Stimulated activated naive CD8-positive, alpha-beta T cell treated with anti-CD3 and anti-CD28 coated beads, Interleukin-15, Interleukin-2, amounts not matched to agents 100 U/mL and 50 U/mL, for 24 hours (primary cell): ENCODE results near the gene FPR1.

Experiments
- ATAC-seq: fragments of 150-1000 bp; cut with Tn5 transposase; one replicate; pipeline ENCODE4 v1.10.0; 2021
- DNase-seq: peaks from one replicate; pipeline ENCODE4 v3.0.0; 2021

Gene FPR1, protein sequence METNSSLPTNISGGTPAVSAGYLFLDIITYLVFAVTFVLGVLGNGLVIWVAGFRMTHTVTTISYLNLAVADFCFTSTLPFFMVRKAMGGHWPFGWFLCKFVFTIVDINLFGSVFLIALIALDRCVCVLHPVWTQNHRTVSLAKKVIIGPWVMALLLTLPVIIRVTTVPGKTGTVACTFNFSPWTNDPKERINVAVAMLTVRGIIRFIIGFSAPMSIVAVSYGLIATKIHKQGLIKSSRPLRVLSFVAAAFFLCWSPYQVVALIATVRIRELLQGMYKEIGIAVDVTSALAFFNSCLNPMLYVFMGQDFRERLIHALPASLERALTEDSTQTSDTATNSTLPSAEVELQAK

DNA sequence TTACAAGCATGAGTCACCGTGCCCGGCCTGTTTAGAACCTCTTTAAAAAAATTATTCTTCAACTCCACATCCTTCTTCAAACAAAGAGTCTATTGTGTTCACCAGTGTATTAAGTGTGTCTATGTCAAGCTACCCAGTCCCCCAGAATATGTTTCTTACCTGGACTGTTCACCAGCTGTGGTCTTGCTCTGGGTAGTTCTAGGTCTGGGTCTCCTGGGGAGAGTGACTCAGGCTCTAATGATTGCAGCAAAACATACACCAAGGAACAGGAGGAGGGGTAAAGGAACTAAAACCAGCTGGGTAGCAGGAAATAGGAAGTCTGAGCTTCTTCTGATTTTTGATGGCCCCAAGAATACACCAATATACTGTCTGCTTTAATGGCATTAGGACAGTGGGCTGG lies at the start of gene FPR1:
Gene FPR1 (minus strand): TSS at position 224 of the 400 bp plus-strand sequence. CDS start 4,884 bp downstream, outside the sequence.
- ATAC-seq (no peak), DNase-seq (no peak)

DNA sequence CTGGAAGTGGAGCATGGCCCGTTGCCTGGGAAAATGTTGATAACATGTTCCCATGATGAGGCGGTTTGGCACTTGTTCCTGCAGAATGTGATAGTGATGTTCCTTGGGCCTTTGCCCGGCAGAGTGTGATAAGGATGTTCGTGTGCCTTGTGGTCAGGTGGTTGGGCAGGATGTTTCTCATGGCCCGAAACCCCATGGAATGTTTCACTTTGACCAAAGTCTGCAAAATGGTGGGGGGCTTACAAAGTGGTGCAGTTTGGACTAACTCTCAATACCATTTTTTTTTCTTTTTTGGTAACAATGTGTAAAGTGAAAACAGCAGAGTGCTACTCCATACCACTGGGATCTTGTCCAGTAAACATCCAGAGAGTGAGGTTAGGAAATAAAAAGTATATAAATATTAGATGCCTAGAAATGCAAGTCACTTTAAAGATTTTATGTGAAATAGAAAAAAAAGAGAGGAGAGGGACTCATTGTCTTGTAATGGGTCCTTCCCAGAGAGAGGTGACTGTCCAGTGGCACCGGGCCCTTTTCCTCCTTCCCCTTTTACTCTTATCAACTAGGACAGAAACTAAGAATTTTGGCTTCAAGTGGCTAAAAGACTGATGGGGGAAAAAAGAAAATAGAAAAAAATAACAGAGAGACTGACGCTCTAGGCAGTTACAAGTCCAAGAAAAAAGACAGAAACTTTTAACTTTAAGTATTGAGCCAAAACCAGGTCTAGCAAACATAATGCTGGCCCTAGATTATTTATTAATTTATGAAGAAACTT lies 49.0 kb upstream of the FPR1 start:
- no peak for DNase-seq
- ATAC-seq = no peak

DNA sequence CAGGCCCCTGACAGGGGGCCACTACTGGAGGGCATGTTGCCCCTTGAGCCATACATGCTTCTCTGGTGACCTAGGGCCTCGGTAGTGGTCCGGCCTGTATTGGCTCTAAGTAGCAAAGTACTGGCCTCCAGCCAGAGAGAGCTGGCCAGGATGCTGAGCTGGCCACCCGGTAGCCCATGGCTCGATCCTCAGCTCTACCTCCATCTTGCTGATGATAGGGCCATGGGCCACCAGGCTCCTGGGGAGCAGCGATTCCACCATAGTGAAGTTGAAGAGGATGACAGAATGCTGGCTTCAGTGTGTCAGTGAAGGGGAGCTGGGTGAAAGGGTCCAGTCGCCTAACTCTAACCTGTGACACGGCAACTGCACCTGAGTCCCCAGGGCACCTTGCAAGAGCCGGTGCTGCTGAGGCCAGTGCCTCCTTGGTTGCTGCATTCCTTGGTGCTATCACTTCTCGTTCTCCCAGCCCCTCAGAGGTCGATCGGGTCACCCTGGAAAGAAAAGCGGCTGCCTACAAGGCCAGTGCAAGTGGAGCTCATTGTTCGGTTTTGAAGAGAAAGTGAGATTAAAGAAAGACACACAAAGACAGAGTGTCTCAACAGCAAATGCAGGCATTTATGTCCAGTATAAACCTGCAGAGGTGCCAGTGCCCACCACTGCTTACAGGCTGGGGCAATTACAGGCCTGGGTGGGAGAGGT lies 48.2 kb upstream of the FPR1 start:
- DNase-seq = no peak
- ATAC-seq = no peak

DNA sequence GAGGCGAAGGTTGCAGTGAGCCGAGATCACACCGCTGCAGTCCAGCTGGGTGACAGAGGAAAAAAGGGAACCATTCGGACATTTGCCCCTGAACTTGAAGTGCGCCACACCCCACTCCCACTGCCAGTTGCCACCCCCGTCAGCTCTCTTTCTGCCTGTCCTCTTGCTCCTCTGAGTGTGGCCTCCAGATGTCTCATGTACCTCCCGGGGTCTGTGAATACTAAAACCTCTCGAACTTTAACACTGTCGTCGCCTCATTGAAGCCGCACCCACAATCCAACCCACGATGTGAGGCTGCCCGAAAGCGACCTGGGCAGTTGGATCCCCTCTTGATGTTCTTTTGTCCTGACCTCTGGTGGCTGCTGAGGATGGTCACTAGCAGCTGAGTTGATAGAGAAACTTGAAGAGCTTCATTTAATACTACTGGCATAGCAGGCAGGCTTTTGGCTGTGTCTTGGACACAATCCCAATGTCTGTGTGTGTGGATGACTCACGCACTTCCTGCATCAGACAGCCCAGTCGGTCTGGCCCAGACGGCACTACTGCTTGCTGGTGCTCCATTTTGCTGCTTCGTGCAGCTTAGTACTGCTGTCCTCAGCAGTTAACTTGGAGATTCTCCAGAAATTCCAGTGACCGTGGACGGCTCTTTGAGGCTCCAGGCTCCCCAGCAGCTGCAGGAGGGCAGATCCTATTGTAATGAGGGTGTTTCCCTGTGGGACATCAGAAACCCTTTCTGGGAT lies 47.5 kb upstream of the FPR1 start:
- DNase-seq (no peak), ATAC-seq (no peak)

DNA sequence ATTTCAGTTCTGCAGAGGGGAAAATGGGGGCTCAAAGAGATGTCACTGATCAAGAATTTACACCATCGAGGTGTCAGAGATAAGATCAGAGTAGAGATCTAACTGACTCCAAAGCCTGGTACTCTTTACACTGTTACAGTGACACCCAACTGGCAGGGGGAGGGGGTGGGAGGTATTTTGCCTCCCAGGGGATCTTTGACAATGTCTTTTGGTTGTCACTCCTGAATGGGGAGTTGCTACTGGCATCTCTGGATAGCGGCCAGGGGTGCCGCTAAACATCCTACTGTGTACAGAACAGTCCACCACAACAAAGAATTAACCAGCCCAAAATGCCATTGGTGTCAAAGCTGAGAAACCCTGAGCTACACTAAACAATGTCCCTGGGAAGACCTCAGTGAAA lies 46.4 kb upstream of the FPR1 start:
- no peak for DNase-seq

DNA sequence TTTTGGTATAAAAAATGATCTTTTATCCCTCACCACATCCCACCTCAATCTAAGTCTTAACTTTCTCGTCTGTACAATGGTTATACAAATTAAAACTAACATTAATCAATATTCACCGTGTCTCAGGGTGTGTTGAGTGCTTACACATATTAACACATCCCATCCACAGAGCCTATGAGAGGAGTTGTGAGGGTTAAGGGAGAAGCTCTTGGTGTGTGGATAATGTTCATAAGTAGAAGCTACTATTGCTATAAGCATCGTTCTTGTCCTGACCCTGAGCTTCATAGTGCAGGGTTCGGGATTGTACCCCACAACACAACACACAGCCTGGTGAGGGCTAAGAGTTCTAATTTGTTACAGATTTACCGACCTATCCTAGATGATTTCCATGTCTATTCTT lies 45.8 kb upstream of the FPR1 start:
- ATAC-seq = no peak

More for the DNA sequence above, 46.4 kb upstream of the FPR1 start:
- ATAC-seq = no peak

DNA sequence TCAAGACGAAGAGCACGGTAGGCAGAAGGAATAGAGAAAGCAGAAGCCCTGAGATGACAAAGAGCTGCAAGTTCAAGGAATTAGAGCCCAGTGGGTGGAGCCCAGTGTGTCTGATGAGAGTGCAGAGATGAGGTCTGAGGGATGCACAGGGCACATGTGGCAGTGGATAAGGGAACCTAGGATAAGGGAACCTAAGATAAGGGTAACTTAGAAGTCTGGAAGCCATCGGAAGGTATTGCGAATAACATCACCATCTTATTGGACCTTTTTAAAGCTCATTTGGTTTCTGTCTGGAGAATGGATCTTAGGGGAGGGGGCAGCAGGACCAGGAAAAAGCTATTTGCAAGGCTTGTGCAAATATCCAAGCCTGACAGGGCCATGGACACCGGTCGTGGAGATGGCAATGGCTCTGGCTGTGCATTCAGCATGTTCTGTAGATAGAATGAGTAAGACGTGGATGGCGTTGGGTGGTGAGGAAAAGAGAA lies 44.6 kb upstream of the FPR1 start:
- ATAC-seq (no peak), DNase-seq (no peak)

More for the DNA sequence above, 45.8 kb upstream of the FPR1 start:
- DNase-seq = no peak

DNA sequence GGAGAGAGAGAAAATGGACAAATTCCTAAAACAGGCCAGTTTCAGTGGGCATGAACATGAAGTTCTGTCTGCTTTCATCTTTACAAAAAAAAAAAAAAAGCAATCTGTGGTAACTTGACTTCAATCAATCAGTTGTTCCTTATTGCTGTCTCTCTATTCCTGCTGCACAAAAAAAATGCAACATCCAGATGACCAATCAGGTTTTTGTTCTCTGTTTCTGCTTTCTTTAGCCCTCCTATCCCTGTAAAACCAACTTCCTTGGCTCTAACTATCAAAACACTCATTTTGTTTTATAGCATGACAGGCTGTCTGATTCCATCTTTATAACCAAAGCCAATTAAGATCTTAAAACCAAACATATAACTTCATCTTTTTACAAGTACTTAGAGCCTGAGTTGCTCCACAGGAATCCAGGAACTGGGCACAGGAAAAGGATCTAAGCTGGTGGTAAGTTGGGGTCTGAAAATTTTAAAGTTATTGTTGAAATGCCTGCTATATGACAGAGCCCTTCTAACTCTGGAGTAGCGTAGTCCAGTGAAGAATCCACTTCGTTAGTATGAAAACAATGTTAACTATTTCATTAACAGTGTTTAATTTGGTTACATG lies 43.3 kb upstream of the FPR1 start, which contains the start of gene FPR3:
Gene FPR3 (plus strand): TSS at position 273 of the 606 bp plus-strand sequence. CDS start 28,592 bp downstream, outside the sequence.
- no peak for DNase-seq
- ATAC-seq = no peak

DNA sequence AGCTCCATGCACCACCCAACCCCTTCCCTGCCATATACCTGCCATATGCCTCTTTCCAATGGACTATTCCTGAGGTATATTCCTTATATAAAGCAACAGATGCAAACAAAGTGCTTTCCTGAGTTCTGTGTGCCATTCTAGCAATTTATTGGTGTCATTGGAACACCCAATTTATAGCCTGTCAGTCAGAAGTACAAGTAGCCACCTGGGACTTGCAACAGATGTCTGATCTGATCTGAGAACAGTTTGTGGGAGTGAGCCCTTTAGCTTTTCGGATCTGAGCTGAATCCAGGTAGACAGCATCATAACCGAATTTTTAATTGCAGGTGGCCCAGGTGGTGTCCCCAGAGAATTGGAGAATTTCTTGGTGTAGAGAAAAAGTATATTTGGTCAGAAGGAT lies 42.3 kb upstream of the FPR1 start:
- ATAC-seq (no peak), DNase-seq (no peak)

DNA sequence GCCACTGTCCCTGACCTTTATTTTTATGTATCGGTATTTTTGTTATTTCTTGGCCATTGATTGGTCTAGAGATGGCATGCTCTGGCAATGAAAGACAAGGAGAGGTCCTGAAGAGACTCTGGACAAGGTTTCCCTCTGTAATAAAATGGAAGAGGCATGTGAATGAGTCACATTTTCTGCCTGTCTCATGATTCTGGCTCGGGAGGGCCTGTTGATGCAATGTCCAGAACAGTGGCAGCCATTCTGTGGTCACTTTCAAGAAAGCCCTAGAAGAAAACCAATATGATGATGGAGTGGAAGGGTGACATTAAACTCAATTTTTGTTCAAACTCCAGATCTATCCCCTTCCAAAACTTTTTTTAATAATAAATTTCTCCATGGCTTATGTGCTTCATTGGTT lies 41.3 kb upstream of the FPR1 start:
- DNase-seq (no peak), ATAC-seq (no peak)

DNA sequence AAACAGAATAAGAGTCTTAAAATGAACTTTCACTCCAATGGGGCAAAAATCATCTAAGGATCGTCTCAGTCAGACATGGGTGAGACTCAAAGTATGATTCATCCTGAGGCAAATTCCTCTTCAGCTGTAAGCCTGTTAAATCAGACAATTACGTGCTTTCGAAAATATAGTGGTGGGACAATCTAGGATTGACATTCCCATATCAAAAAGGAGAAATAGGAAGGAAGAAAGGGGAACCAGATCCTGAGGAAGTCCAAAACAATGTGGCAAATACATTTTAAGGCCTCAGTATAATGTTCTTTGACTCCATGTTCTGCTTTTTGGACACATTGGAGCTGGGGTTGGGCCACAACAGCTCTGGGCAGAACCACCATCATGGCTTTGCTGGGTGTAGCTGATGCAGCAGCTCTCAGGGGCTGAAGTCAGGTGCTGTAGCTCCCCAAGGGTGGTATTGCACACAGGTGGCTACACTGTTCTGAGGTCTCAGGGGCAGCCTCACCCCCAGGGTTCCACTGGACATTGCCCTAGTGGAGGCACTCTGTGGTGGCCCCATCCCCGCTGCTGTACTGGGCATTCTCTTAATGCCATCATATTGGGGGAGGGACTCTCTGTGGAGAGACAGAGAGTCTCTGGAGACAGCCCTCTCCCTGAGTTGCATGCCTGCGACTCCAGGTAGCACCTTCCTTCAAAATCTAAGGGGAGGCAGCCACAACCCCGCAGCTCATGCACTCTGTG lies 37.5 kb upstream of the FPR1 start:
- ATAC-seq = no peak
- no peak for DNase-seq

DNA sequence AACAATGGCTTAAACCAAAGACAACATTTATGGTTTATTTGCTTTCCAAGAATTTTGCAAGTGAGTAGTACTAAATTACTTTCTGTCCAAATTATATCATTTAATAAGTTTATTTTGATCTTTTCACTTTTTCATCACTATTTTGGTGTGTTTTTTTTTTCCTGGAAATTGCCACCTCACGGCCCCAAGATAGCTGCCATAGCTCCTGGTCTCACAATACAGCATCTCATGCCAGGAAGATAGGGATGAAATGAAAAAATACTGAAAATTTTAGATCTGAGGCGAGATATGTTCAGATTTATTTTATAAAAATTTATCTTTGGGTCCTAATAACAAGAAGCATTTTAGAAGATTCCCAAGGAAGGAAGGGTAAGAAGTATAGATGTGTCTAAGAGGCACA lies 36.4 kb upstream of the FPR1 start:
- ATAC-seq = no peak
- no peak for DNase-seq

DNA sequence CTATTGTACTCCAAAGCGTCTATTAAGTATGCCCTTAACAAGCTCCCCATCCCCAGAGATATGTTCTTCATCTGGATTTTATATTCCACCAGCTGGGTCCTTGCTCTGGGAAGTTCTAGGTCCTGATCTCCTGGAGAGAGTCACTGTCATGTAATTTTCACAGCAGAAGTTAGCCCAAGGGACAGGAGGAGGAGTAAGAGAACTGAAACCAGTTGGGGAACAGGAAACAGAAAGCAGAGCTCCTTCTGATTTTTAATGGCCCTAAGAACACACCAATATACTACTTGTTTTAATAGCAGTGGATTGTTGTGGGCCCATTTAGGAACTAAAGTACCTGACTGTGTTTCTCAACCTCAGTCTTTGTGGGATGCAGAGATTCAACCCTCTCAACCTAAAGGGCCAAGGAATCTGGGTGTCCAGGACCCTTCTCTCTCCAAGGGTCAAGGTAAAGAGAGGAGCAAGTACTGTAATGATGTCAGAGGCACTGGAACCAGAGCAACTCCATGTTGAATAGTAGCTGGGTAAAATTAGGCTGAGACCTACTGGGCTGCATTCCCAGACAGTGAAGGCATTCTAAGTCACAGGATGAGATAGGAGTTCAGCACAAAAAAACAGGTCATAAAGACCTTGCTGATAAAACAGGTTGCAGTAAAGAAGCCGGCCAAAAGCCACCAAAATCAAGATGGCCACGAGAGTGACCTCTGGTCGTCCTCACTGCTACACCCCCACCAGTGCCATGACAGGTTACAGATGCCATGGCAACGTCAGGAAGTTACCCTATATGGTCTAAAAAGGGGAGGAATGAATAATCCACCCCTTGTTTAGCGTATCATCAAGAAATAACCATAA lies 35.2 kb upstream of the FPR1 start:
- no peak for DNase-seq

DNA sequence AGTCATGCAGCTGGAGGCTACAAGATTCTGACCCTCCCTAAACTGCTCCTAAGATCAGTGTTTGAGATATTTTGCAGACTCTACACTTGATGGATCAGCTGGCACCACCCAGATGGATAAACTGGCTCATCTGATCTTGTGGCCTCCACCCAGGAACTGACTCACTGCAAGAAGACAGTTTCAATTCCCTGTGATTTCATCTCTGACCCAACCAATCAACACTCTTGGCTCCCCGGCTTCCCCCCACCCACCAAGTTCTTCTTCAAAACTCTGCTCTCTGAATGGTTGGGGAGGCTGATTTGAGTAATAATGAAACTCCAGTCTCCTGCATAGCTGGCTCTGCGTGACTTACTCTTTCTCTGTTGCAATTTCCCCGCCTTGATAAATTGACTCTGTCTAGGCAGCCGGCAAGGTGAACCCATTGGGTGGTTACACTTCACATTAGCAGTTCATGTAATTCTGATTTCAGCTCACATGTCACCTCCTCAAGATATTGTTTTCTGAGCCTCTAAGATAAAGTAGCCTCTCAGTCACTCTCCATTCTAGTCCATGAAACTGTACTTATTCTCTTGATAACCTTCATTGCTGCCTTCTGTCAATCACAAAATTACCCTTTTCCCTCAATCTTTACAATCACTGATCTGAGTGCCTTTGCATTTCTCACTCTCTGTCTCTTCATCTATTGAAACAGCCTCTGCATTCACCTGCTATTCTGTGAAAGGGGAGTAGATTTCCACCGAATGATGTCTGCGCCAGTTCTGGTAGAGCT lies 33.4 kb upstream of the FPR1 start:
- peak; percentile 44 for DNase-seq
- peak; percentile 88 for ATAC-seq

More for the DNA sequence above, 35.2 kb upstream of the FPR1 start:
- ATAC-seq = no peak

DNA sequence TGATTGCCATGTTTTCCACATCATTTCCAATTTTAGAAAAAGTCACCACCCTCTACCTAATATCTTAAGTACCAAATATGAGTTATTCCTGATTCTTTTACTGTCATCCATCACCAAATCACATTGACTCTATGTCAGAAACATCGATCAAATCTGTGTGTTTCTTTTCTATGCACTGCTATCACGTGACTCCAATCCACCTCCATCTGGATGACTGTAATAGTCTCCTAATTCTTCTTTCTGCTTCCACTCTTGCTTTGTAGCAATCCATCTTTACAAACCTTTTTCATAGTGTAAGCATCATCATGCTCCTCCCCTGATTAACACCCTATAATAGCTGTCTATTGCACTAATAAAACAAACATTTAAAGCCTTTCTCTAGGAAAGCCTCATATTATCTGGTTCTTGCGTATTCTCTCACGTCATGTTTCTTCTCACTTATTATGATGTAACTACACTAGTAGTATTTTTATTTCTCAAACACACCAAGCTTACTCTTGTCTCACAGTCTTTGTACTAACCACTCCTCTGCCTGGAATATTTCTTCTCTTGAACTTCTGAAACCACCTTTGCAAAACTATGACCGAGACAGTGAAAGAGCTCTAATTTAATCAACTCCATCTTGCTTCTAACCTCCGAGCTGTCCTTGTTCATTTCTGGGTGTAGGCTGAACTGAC lies 32.6 kb upstream of the FPR1 start:
- no peak for DNase-seq
- no peak for ATAC-seq

DNA sequence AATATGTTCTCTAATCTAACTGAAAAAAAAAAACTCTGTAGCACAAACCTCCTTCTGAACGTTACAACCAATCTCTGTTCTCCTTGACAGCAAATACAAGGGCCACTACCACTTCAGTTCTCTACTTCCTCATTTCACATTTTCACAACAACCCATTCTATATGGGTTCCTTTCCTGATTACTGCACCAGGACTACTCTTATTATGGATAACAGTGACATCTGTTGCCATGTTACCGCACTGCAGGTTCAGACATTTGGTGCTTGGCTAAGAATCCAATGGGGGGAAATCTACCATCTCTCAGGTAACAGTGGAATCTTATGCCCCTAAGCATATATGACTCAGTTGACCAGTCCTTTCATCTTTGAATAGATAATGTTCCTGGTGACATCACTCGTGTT lies 31.7 kb upstream of the FPR1 start:
- DNase-seq (no peak), ATAC-seq (peak; percentile 25)

DNA sequence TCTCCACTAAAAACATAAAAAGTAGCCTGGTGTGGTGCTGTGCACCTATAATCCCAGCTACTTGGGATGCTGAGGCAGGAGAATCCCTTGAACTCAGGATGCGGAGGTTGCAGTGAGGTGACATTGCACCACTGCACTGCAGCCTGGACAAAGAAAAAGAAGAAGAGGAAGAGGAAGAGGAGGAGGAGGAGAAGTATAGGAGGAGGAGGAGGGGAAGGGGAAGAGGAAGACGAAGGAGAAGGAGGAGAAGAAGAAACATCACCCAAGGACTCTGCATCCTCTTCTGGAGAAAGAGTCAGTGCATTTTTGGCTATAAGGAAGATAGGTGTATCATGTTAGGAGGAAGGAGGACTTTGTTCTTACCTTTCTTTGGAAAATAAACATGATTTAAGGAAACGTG lies 30.3 kb upstream of the FPR1 start:
- DNase-seq (no peak), ATAC-seq (no peak)

DNA sequence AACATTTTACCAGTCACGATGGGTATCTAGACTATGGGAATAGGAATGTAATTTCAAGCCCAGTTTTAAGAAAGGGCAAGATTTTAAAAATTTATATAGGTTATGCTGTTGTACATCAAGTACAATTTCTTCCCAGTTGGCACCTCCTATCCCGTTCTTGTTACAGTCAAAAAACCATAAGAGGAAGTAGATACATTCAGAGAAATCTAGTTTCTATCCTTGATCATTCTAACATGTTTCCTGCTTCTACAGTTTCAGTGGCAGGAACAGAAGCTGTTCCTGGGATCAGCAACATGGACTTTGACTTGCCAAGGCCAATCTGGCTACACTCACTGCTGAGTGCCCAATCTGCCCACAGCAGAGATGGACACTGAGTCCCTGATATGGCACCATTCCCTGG lies 28.6 kb upstream of the FPR1 start:
- DNase-seq (no peak), ATAC-seq (no peak)
